WERI-Rb-1 (cell line): Measurements from ENCODE around the gene TNRC6A.
"Not testable (repeated sequence)": the region's sequence is repeated elsewhere in the genome, so short reads cannot be mapped to it uniquely, and the experiment has no call there.

ENCODE experiments used
- DNase-seq: peaks from one replicate; pipeline ENCODE4 v3.0.0-alpha.2; 2020
- H3K27ac ChIP-seq: fragments of 250-450 bp; sonication (Bioruptor Pico); 2 replicates; pipeline ENCODE4 v1.5.1; 2020; ENCODE audit warnings: mild to moderate bottlenecking, moderate library complexity
- H3K27me3 ChIP-seq: fragments of 250-450 bp; sonication (Bioruptor Pico); 2 replicates; pipeline ENCODE4 v1.5.1; 2021; ENCODE audit warnings: mild to moderate bottlenecking, low read depth, moderate library complexity; ENCODE audit not compliant: insufficient read depth, severe bottlenecking
- H3K36me3 ChIP-seq: fragments of 250-450 bp; sonication (Bioruptor Pico); 2 replicates; pipeline ENCODE4 v1.5.1; 2020; ENCODE audit warnings: mild to moderate bottlenecking, moderate library complexity
- H3K4me3 ChIP-seq: 2 replicates; pipeline ENCODE4 v1.5.1; 2011; ENCODE audit warnings: low read depth, mild to moderate bottlenecking, control low read depth, low read length
- H3K9me3 ChIP-seq: fragments of 250-450 bp; sonication (Bioruptor Pico); 2 replicates; pipeline ENCODE4 v1.5.1; 2021; ENCODE audit warnings: mild to moderate bottlenecking, moderate library complexity; ENCODE audit not compliant: severe bottlenecking
- CTCF ChIP-seq: IDR thresholded peaks from 2 replicates; pipeline ENCODE4 v1.5.1; 2011; ENCODE audit warnings: low read depth, mild to moderate bottlenecking, control low read depth, inconsistent platforms, low read length

The TNRC6A gene

GRCh38 chr16:24745791-24746190 lies 16.3 kb downstream of the TNRC6A start:
- no peaks in the 10 kb centered on the region for H3K9me3 ChIP-seq
- no peaks in the 10 kb centered on the region for H3K27me3 ChIP-seq
- TF ChIP-seq CTCF, result no peak
- no peak overlapping the region for H3K4me3 ChIP-seq
- H3K36me3 ChIP-seq, result peaks cover 45% of the 10 kb centered on the region
- H3K27ac ChIP-seq, result no peak overlapping the region
- DNase-seq, result no peak

- Histone ChIP-seq H3K27ac (no peak overlapping the region), H3K36me3 (peaks cover 40% of the 10 kb centered on the region), H3K27me3 (no peaks in the 10 kb centered on the region), H3K4me3 (no peak overlapping the region), H3K9me3 (no peaks in the 10 kb centered on the region)
- DNase-seq, result no peak
- TF ChIP-seq CTCF, result no peak
Observed at GRCh38 chr16:24747441-24747840, 18.0 kb downstream of the TNRC6A start.

- H3K27ac ChIP-seq, result no peak overlapping the region
- no peaks in the 10 kb centered on the region for H3K9me3 ChIP-seq
- H3K36me3 ChIP-seq, result peaks cover 36% of the 10 kb centered on the region
- no peak overlapping the region for H3K4me3 ChIP-seq
- H3K27me3 ChIP-seq, result no peaks in the 10 kb centered on the region
- no peak for TF ChIP-seq CTCF
- no peak for DNase-seq
Observed at GRCh38 chr16:24748242-24748641, 18.8 kb downstream of the TNRC6A start.

GRCh38 chr16:24749310-24749709 lies 19.9 kb downstream of the TNRC6A start:
- Histone ChIP-seq H3K36me3 (peaks cover 32% of the 10 kb centered on the region), H3K27me3 (no peaks in the 10 kb centered on the region), H3K27ac (no peak overlapping the region), H3K9me3 (no peaks in the 10 kb centered on the region), H3K4me3 (no peak overlapping the region)
- TF ChIP-seq CTCF, result no peak
- no peak for DNase-seq

- H3K9me3 ChIP-seq, DNase-seq, H3K27me3 ChIP-seq, H3K27ac ChIP-seq, H3K4me3 ChIP-seq: not testable (repeated sequence)
- peaks cover 32% of the 10 kb centered on the region for H3K36me3 ChIP-seq
Observed at GRCh38 chr16:24749872-24750271, 20.4 kb downstream of the TNRC6A start.

GRCh38 chr16:24753000-24753399 lies 23.5 kb downstream of the TNRC6A start:
- Histone ChIP-seq H3K27me3 (no peaks in the 10 kb centered on the region), H3K36me3 (peaks cover 16% of the 10 kb centered on the region), H3K27ac (no peak overlapping the region), H3K4me3 (no peak overlapping the region), H3K9me3 (no peaks in the 10 kb centered on the region)
- no peak for TF ChIP-seq CTCF
- no peak for DNase-seq
